ENCODE results near the gene RUNX1.

Gene RUNX1

DNA sequence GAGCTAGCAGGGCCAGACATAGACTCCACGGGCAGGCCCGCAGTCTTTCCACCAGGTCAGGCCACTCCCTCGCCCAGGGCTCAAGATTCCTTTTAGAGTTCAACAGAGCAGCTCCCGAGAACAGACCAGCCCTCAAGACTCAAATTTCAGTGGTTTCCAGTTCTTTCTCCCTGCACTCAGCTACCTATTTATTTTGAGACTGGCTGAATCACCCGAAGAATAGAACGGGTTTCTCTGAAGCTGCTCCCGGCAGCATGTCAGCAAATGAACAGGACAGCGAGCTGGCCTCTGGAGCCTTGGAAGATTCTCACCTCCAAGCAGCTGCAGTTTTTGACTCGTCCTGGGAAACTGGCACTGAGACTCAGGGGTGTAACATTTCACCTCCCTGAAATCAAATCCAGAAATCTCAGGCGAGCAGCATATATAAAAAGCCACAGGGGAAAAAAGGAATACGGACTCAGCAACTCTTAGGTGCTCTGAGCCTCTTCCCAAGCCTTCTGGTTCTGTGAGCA lies 202.4 kb downstream of the RUNX1 start:
- DNase-seq (ENCODE audit: low spot score) = no peak

DNA sequence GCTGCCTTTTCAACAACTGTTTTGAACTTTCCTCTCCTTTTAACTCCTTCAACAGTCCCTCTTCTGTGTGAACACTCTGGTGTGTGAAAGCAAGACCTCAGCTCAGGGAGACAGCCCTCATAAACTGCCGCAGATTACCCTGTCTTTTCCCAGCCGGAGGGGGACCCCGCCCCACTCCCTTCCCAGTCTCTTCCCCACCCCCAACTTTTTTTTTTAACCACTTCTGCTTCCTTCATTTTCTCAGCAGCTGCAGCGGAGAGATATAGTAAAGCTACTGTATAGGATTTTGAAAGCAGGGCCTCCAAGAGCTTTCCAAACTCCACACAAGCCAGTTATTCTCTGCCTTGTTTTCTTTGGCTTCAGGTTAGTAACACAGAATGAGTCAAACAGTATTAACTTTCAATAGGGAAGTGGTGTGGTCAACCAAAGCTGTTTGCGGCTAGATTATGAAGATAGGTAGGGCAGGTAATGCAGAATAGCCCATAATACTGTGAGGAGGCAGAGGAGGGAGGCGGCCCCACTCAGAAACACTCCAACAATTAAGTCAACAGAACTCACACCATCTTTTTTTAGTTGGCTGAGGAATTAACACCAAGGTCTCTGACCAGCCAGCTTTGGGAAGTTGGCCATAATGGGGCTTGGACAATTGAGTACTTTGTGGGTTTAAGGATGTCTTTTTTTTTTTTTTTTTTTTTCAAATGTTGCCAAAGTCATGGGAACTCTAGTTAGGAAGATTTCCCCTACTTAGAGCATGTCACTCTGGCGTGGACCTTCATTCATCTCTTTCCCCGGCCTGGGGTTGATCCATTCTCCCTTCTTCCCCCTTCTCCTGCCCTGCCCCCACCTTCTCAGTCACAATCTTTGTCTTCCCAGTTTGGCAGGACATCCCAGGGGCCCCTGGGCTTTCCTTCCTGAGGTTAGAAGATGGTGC lies 203.3 kb downstream of the RUNX1 start:
- no peak for DNase-seq (ENCODE audit: low spot score)

DNA sequence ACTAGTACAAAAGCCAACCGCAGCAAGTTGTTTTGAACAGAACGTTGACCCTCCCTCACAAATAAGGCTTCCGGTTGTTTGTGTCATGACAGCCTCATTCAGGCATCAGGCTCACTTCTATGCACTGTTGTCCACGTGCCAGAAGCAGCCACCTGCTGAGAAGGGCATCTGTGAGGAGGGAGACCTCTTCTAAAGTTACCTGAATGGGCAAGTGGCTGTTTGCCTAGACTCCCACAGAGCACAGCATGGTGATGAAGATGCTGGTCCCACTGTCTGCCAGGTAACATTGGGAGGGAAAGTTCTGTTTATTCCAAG lies 204.2 kb downstream of the RUNX1 start:
- no peak for DNase-seq (ENCODE audit: low spot score)

DNA sequence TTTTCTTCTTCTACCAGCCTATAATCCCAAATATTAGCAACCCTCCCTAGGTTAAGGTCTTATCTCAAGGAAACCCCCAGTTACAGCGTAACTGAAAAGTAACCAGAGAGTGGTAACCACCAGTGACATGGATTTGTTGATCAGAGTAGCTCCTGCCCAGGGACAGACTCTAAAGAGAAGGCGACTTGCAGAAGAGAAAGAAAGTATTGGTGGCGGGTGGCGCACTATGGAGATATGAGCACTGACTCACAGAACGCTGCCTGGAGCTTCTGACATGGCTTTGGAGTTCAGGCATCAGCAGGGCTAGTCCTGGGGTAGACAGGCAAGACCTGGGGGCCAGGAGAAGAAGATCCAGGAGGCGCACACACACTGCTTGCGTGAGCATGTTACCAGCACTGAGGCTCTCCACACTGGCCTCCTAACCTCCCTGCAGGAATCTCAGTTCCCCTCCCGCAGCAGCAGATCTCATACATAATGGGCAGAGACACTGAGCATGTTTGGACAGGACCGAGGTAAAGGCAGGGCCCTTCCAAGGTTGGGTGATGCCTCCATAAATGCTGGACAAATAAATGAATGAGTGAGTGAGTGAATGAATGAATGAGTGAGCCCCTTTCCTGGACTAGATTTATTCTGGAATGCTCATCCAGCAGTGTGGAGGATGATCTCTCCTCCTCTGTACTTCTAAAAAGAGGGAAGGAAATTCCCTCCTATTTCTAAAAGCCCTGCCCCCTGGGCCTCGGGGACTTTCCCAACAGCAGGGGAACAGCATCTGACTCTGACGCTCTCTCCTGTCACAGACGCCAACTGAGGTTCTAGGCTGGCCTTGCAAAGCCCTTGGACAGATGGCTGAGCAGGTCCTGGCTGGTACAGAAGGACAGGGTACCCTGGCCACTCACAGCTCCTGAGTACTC lies 204.8 kb downstream of the RUNX1 start:
- no peak for DNase-seq (ENCODE audit: low spot score)

DNA sequence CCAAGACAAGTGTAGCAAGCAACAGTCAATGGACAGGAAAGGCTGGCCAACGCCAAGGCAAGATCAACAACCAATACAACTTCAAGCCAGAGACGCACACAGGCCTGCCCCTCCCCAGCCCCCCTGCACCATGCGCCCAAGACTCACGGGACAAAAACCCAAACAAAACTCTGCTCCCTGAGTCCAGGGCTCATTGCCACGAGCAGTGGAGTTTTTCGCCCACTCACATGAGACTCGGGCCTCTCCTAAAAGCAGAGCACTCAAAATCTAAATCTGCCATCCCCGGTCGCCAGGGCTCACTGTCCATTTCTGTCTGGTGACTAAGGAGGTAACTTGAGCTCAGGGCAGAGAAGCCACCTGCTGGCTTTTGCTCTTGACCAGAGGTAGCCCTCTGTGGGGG lies 205.5 kb downstream of the RUNX1 start:
- no peak for DNase-seq (ENCODE audit: low spot score)

DNA sequence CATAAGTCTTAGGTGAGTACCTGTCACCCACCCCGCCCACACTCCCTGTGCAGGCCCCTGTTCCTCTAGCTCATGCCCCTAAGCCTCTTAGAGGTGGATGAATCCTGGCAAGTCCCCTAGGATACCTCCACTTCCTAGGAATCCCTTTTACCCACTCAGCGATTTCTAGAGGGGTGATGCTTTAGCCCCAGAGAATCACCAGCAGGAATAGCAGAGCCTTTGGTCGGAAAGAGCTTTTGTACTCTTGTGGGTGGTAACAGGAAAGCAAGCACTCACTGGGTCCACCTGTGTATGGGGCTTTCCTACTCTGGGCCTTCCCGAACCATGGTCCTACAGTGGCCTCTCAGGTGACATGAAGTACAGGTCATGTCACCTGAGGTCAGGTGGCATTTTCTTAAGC lies 207.9 kb downstream of the RUNX1 start:
- DNase-seq (ENCODE audit: low spot score) = no peak

DNA sequence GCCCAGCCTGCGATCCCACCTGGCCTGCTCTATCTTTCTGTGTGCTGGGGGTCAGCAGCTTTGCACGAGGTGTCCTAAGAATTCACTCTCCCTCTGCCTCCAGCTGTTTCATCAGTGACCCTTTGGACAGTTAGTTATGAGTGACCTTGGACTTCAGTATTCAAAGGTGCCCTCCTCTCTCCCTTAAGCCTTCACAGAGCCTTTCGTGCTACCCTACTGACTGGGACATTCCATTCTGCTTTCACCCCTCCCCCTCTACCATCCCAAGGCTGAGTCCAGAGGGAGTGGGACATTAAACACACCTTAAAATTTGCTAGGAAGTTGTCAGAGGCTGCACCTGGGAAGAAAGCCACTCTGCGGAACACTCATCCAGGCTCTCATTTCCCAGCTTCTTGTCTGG lies 208.4 kb downstream of the RUNX1 start:
- DNase-seq (ENCODE audit: low spot score) = no peak

DNA sequence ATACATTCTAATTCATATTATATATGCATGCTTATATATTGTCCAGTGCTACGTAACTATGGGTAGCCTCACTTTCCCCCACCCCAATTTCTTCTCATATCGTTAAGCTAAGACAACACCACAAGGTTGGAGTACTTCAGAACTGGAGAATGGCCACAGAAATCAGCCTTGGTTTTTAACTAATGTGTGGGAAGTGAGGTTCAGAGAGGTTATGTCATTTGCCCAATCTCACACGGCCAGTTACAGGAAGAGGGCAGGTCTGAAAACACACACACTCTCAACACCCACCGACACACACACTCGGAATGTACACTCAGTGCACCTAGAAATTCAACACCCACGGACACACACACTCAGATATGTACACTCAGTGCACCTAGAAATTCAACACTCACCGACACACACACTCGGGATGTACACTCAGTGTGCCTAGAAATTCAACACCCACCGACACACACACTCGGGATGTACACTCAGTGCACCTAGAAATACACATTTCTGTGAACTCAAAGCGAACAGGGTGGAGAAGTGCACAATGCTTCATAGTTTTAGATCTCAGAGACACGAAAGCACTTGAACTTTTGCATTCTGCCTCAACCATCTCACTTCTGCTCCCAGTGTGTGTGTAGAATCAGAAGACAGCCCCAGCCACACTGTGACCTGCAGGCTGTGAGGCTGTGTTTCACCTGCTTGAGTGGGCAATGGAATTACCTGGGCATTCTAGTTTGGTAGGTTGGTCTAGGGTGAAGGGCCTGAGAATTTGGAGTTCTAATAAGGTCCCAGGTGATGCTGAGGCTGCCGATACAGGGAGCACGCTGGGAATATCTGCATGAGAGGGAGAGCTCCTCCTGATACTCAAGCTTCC lies 209.9 kb downstream of the RUNX1 start:
- DNase-seq (ENCODE audit: low spot score) = no peak

DNA sequence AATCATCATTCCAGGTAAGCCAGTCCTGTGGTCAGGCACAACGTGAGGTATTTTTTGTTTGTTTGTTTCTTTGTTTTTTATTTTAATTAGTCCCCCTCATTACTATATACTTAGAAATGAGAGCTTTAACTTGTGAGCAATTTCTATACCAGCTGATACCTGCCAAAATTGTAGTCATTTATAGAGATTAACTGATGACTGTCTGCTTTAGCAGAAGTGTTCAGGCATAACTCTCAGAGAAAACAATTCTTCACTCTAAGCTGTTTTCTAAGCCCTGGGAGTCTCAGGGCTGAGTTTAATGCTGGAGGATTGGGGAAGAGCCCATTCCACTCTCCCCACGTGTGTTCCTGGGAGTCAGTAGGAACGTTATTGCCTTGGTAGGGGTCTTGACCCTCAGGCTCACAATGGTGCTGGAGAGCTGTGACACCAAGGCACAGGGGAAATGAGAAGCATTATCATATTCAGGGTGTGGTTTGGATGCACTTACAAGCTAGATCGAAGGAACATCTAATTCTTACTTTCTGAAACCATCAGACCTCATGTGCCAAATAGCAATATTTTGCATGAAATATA lies 212.1 kb downstream of the RUNX1 start:
- no peak for DNase-seq (ENCODE audit: low spot score)

DNA sequence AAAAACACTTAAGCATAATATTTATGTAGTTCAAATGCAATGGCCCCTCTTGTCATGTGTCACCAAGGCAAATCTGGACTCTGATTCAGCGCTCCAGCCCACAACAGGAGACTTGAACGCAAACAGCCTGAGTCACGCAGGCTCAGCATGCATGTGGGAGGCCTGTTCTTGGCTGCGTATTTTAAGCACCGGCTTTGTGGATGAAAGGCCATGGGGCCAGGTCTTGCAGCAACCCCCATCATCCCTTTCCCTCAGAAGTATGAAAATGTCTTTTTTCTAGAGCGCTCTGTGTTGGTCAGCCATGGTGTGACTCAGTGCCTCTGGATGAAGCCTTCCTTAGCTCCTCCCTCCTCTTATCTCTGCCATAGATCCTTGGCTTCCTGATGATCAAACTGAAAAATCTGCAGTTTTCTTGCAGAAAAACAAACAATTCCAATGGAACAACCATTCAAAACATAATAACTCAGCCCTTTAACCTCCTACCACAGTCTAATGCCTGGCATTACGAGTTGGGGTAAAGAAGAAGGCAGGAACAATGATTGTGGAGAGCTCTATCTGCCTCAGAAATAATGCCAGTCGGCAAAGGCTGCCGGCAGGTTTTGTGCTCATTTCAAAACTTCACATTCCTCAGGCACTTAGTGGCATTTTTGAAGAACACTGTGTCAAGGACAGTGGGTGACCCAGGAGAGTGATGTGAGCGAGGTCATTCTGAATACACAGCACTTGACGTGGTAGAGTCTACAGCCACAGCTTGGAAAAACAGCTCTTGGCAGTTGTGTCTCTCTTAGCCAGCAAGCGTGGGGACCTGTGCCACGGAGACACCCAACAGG lies 212.8 kb downstream of the RUNX1 start:
- no peak for DNase-seq (ENCODE audit: low spot score)

DNA sequence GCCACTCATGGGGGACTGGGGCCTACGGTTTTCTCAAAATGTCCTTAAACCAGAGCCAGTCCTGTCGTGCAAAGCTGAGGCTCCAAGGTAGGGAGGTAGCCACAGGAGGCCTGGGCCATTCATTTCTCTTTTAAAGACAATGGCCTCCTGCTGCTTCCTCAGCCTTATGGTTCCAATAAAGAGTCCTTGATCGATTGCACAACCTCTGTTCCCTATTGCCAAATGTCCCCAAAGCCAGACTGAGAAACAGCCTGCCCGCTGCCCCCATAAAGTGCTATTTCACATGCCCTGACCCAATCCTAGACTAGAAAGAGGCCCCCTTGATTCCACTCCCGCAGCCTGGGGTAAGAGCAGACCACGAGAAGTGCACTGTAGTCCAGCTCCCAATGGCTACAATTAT lies 213.6 kb downstream of the RUNX1 start:
- DNase-seq (ENCODE audit: low spot score) = no peak

DNA sequence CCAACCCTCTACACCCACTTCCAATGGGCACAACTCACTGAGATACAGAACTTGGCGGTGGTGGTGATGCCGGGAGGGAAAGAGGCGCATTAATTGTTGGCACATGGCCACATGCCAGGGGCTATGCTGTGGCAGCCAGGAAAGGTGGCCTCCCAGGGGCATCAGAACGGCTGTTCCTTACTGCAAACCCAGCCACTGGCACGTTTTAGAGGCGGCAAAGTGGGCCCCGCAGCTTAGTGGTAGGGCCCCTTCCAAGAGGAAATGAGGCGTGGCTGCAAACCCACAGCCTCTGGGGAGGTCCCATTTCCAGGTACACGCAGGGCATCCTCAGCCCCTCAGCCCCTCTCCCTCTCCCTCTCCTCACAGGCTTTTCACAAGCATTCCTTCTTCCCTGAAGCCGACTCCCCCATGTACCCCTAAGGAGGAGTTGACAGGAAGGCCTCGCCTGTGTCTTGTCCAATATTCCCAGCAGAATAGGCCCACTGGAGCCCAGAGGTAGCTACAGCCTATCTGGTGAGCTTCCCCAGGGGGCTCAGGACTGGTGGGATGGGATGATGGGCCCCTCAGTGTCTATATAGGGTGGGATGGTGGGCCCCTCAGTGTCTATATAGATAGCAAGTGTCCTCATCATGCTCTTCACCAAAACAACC lies 214.1 kb downstream of the RUNX1 start:
- no peak for DNase-seq (ENCODE audit: low spot score)

DNA sequence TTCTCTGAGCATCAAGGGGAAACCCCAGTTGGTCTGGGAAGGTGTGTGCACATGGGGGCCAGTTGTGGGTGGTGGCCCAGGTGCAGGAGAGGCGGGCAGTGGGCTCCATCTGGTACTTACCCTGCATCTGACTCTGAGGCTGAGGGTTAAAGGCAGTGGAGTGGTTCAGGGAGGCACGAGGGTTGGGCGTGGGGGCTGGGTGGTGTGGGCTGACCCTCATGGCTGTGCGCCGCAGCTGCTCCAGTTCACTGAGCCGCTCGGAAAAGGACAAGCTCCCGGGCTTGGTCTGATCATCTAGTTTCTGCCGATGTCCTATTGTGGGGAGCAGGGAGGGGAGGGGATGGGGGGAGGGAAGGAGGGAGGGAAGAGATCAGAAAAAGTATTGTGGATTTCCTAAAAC lies 214.8 kb downstream of the RUNX1 start:
- no peak for DNase-seq (ENCODE audit: low spot score)

DNA sequence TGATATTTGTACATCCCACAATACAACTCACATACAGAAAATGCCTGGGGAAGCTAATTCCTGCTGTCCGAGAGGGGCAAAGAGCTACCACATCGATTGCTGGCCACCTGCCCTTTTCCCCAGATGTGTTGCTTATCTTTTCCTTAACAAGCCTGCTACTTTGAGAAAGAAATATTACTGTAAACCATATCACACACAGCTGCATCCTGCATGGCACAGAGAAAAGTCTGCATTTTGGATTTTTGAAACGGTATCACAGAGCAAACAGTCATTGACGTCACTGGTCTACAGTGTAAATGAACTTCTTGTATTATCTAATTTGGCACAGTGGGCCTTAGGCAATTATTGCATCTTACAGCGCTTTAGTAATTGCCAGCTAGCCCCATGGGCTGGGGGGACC lies 215.6 kb downstream of the RUNX1 start:
- no peak for DNase-seq (ENCODE audit: low spot score)

DNA sequence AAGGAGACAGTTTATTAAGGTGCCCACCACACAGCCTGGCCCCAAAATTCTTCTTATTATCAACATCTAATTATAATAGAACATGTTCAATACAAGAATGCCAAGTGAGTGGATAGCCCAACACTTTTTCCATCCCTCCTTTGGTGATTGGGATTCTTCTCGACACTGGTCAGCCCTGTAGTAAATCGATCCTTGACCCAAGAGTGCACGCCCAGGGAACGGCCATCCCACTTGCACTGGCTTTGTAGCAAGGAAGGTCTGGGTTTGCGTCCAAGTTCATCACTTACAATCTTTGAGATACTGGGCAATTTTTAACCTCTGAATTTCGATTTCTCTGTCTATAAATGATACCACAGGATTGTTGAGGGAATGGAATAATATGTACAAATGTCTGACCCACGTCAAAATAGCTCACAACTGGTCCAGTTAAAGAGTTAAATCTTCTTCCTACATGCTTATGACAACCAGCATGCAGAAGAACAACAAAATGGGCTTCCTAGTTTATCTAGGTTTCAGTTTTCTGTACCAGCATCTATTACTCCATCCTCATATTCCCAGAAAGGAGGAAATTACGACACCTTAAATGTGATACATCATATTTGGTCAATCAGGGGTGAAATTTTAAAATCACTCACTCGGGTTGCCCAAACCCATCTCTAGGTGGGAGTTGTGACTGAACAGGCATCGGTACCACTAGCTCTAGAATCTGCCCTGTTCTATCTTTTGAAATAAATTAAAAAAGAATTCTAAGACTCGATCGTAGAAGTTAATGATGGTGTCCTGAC lies 218.5 kb downstream of the RUNX1 start:
- DNase-seq (ENCODE audit: low spot score) = no peak

DNA sequence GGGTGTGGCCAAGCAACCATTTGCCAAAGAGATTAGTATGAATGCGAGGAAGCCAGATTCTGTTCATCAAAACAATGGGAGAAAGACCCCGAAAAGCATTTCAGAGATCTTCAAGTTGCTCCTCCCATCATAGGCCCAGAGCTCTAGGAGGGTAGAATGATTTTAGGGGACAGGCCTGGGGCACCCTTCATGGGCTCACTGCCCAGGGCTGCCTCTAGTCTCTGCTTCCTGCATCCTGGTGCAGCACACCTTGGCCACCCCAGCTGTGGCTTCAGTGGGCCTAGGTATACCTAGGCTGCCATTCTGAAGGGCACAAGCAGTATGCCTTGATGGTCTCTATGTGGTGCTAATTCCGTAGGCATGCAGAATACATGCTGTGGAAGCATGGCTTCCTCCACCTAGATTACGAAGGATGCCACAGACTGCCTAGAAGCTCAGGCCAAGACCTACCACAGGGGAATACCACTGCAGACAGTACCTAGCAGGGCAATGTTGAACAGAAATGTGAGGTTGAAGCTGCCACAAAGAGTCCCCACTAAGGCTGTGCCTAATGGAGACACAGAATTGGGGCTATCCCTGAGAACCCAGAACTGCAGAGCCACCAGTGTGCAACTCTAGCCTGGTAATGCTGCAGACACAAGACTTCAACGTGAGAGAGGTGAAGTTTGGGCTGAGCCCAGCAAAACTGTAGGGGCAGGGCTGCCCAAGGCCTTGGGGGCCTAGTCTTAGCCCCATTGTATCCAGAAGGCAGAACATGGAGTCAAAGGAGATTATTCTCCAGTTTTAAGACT lies 221.5 kb downstream of the RUNX1 start:
- no peak for DNase-seq (ENCODE audit: low spot score)

DNA sequence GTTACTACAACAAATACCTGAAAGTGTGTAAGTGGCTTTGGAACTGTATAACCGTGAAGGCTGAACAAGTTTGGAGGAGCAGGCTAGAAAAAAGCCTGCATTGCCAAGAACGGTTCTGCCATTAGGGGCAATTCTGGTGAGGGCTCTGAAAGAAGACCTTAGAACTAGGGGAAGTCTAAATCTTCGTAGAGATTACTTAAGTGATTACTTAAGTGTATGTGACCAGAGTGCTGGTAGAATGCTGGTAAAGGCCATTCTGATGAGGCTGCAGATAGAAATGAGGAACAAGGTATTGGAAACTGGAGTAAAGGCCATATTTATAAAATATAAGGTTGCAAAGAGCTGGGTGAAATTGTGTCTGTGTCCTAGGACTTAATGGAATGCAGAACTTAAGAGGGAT lies 222.3 kb downstream of the RUNX1 start:
- no peak for DNase-seq (ENCODE audit: low spot score)

DNA sequence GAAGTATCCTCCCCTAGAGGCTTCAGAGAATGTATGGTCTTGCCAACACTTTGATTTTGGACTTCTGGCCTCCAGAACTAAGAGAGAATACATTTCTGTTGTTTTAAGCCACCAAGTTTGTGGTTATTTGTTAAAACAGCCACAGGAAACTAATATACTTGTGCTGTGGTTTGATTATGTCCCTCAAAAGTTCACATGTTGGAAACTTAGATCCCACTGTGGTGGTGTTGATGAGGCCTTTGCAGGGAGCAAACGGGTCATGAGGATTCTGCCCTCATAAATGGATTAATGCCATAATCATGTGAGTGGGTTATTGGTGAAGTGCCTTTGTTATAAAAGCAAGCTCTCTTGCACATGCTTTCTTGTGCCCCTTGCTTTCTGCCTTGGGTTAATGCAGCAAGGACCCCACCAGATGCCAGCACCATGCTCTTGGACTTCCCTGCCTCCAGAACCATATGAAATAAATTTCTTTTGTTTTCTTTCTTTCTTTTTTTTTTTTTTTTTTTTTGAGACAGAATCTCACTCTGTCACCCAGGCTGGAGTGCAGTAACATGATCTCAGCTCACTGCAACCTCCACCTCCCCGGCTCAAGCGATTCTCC lies 223.1 kb downstream of the RUNX1 start:
- DNase-seq (ENCODE audit: low spot score) = no peak

Measured in D341Med (cell line).